DND-41 (cell line): ENCODE measurements around the gene STAP2.

Experiments used
- ATAC-seq: fragments of 200-7000 bp; cut with Tn5 transposase; 3 replicates; pipeline ENCODE4 v1.9.1; 2021; ENCODE audit warnings: low read depth; ENCODE audit not compliant: insufficient read depth
- DNase-seq: peaks from one replicate; pipeline ENCODE4 v3.0.0-alpha.2; 2020
- H2AFZ ChIP-seq: 2 replicates; pipeline ENCODE4 v1.6.0; 2012; ENCODE audit warnings: low read depth, low read length
- H3K27ac ChIP-seq: 2 replicates; pipeline ENCODE4 v1.5.1; 2012; ENCODE audit warnings: low read length, inconsistent platforms
- H3K27me3 ChIP-seq: fragments of 200-600 bp; sonication (generic); 2 replicates; pipeline ENCODE4 v1.6.0; 2012; ENCODE audit warnings: low read length, mild to moderate bottlenecking, inconsistent platforms; ENCODE audit not compliant: insufficient read depth, poor library complexity
- H3K36me3 ChIP-seq: 2 replicates; pipeline ENCODE4 v1.5.1; 2012; ENCODE audit warnings: low read length, inconsistent platforms; ENCODE audit not compliant: insufficient read depth
- H3K4me1 ChIP-seq: 2 replicates; pipeline ENCODE4 v1.5.1; 2012; ENCODE audit warnings: mild to moderate bottlenecking, low read length; ENCODE audit not compliant: insufficient read depth
- H3K4me2 ChIP-seq: 2 replicates; pipeline ENCODE4 v1.6.0; 2012; ENCODE audit warnings: mild to moderate bottlenecking, moderate library complexity, low read length, inconsistent platforms; ENCODE audit not compliant: insufficient read depth
- H3K4me3 ChIP-seq, 2 experiments: fragments of 200-600 bp in 1 of 2; shearing (Covaris generic) in 1 of 2; 2 replicates each; pipeline ENCODE4 v1.5.1; 2012 to 2016; ENCODE audit warnings: inconsistent platforms in 2 of 2, low read length in 2 of 2, mild to moderate bottlenecking in 2 of 2, low read depth in 1 of 2, moderate library complexity in 1 of 2
- H3K79me2 ChIP-seq: 2 replicates; pipeline ENCODE4 v1.6.0; 2012; ENCODE audit warnings: low read length, inconsistent platforms; ENCODE audit not compliant: insufficient read depth
- H3K9ac ChIP-seq: 2 replicates; pipeline ENCODE4 v1.6.0; 2012; ENCODE audit warnings: low read depth, mild to moderate bottlenecking, inconsistent platforms, low read length, moderate library complexity
- H3K9me3 ChIP-seq: 2 replicates; pipeline ENCODE4 v1.5.1; 2012; ENCODE audit warnings: low read length, moderate library complexity, mild to moderate bottlenecking, inconsistent platforms; ENCODE audit not compliant: insufficient read depth, severe bottlenecking
- H4K20me1 ChIP-seq: 2 replicates; pipeline ENCODE4 v1.6.0; 2012; ENCODE audit warnings: low read length; ENCODE audit not compliant: insufficient read depth
- CTCF ChIP-seq: IDR thresholded peaks from 2 replicates; pipeline ENCODE4 v1.5.1; 2012; ENCODE audit warnings: borderline replicate concordance, low read length, moderate library complexity, mild to moderate bottlenecking; ENCODE audit not compliant: poor library complexity, severe bottlenecking; ENCODE audit errors: extremely low read depth
- EZH2 ChIP-seq: IDR thresholded peaks from 3 replicates; pipeline ENCODE4 v1.6.1; 2012; ENCODE audit warnings: borderline replicate concordance, low read depth, mild to moderate bottlenecking, moderate library complexity, low read length, inconsistent platforms; ENCODE audit not compliant: severe bottlenecking

Gene STAP2

GRCh38 chr19:4370418-4371041, 31.9 kb upstream of the STAP2 start:
- H3K4me1 ChIP-seq: no peaks in the 10 kb centered on the region; the same call in 1 of the 2 replicates
- H3K4me2 ChIP-seq: no peak overlapping the region
- H3K79me2 ChIP-seq: peaks cover 76% of the 10 kb centered on the region
- no peak overlapping the region for H3K9ac ChIP-seq
- no peak overlapping the region for H2AFZ ChIP-seq
- no peaks in the 10 kb centered on the region for H3K27me3 ChIP-seq
- peaks cover 31% of the 10 kb centered on the region for H3K36me3 ChIP-seq
- no peak overlapping the region for H3K4me3 ChIP-seq
- H4K20me1 ChIP-seq: peaks cover 88% of the 10 kb centered on the region
- DNase-seq (no peak), ATAC-seq (no peak)
- H3K27ac ChIP-seq: 0 out of 2 replicates have a peak overlapping the region, but pooled peaks have one; percentile 7
- no peaks in the 10 kb centered on the region for H3K9me3 ChIP-seq
- no peak for TF ChIP-seq EZH2
- no peak for TF ChIP-seq CTCF

- H3K9ac ChIP-seq: no peak overlapping the region
- peaks cover 88% of the 10 kb centered on the region for H4K20me1 ChIP-seq
- peak; percentile 58 for ATAC-seq
- no peak overlapping the region for H3K27ac ChIP-seq
- H2AFZ ChIP-seq: no peak overlapping the region
- H3K4me2 ChIP-seq: no peak overlapping the region
- peaks cover 37% of the 10 kb centered on the region for H3K36me3 ChIP-seq
- H3K4me3 ChIP-seq: no peak overlapping the region
- H3K4me1 ChIP-seq: no peaks in the 10 kb centered on the region; the same call in 1 of the 2 replicates
- no peaks in the 10 kb centered on the region for H3K9me3 ChIP-seq
- peaks cover 70% of the 10 kb centered on the region for H3K79me2 ChIP-seq
- DNase-seq: peak; percentile 51
- no peaks in the 10 kb centered on the region for H3K27me3 ChIP-seq
- no peak for TF ChIP-seq EZH2
- peak; percentile 36 for TF ChIP-seq CTCF
These were observed 31.2 kb upstream of the STAP2 start for GRCh38 chr19:4369888-4370260.

GRCh38 chr19:4369109-4369887, 30.7 kb upstream of the STAP2 start:
- H3K27me3 ChIP-seq: no peaks in the 10 kb centered on the region
- TF ChIP-seq CTCF (no peak), EZH2 (no peak)
- no peak overlapping the region for H3K9ac ChIP-seq
- peak; percentile 66 for ATAC-seq
- peaks cover 40% of the 10 kb centered on the region for H3K36me3 ChIP-seq
- no peaks in the 10 kb centered on the region; the same call in 1 of the 2 replicates for H3K4me1 ChIP-seq
- peaks cover 82% of the 10 kb centered on the region for H4K20me1 ChIP-seq
- peak overlapping the region; percentile 36; the same call in 1 of the 2 replicates for H3K27ac ChIP-seq
- H3K4me2 ChIP-seq: no peak overlapping the region
- no peak overlapping the region for H3K4me3 ChIP-seq
- H2AFZ ChIP-seq: no peak overlapping the region
- peaks cover 64% of the 10 kb centered on the region for H3K79me2 ChIP-seq
- DNase-seq: peak; percentile 44
- no peaks in the 10 kb centered on the region for H3K9me3 ChIP-seq
